GM08714 (cell line): ENCODE measurements around the gene MRC2.

Source experiments
- H3K4me3 ChIP-seq: fragments of 200-500 bp; sonication (Bioruptor generic); 2 replicates; pipeline ENCODE4 v1.5.1; 2014; ENCODE audit warnings: mild to moderate bottlenecking, low read length, inconsistent platforms
- ZNF274 ChIP-seq: IDR thresholded peaks from 2 replicates; pipeline ENCODE4 v1.6.1; 2012; ENCODE audit warnings: mild to moderate bottlenecking, low read depth, low read length

Gene MRC2

DNA sequence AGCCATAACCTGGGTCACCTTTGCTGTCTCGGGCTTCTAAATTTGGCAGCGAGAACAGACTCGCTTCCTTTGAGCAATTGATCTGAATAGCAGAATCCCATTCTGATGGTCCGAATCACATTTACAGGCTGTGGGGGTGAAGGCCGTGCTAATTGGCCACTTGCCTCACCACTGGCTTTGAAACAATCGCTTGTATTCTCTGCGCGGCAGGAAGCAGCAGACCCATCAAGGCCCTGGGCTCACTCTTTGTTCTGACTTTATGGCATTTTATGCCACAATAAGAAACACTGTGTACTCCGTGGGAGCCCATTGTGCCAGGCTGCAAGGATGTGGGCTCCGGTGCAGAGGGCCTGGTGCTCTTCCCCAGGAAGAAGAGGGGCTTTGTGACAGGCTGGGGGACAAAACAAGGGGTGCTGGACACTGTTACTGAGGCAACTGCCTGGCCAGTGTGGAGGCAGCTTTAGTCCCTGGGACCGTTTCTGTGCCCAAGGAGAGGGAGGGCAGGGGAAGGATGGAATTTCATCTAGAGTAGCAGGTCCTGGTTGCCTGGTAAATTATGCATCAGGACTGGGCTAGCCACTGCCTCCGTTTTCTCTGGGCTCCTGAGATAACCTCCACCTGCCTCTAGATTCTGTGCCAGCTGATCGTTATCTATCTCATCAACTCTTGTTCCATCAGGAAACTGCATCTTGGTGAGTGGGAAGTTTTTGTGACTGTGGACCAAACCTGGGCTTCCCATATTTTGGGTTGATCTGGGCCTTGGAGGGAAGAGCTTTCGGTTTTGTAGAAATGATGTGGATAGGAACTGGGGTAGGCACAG, 78.5 kb downstream of the MRC2 start:
- H3K4me3 ChIP-seq, result no peak overlapping the region
- no peak for TF ChIP-seq ZNF274

DNA sequence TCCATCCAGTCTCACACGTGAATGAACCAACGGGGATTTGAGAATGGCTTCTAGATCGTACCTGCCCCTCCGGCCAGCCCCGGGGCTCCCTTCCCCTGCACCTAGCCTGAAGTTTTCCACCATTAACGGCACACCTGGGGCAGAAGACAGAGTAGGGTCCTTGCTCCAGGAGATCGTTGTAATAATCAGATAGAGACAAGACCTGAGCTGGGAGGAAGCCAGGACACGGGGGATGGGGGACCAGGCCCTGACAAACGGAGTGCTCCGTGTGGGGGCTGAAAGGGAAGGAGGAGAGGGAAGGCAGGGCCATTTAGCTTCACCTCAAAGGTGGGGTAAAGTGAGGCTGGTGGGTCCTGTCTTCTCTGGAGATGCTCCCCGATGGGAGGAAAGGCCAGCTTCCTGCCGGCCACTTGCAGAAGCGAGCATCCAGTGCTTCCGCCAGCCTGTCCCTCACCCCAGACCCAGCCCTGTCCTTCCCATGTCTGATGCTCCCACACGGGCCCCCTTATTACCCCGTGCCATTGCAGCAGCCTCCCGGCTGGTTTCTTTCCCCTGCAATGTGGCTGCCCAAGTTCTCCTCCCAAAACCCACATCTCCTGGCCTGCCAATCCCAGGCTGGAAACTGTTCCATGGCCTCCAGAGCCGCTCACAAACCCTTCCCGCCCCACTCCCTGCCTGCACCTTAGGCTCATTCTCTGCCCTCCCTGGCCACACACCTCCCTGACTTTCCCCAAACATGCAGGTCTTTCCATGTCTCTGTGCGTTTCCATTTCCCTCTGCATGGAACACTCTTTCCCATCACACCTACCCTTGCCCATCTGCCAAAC, 79.3 kb downstream of the MRC2 start:
- no peak for TF ChIP-seq ZNF274
- H3K4me3 ChIP-seq, result no peak overlapping the region

DNA sequence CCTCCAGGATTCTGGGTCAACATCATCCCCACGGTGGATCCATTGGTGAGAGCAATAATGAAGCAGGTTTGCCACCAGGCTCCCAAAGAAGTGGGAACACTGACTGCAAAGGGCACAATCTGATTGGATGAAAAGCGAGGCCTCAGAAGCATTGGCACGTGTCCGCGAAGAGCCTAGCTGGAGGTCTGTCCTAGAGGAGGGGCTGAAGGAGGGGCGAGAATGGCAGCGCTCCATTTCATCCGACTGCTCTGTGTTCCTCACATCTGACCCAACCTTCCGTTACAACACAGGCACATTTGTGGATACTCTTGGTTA, 79.9 kb downstream of the MRC2 start:
- no peak overlapping the region for H3K4me3 ChIP-seq
- no peak for TF ChIP-seq ZNF274

DNA sequence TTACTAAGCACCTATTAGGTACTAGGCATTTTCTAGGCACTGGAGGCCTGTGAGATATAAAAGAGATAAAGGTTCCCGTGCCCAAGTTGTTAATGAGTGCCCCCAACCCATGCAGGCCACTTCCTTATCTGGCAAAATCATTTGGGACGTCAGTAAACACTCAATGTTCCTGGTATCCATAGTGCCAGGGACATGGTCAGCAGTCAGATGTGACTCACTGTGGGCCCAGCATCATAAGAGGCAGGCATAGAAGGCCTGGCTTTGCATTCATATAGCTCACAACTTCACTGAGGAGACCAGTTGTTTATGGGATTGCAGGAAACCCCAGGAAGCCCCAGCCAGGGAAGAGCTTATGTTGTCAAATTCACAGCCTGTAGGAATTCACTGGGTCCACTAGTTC, 81.1 kb downstream of the MRC2 start:
- H3K4me3 ChIP-seq, result no peak overlapping the region
- no peak for TF ChIP-seq ZNF274

DNA sequence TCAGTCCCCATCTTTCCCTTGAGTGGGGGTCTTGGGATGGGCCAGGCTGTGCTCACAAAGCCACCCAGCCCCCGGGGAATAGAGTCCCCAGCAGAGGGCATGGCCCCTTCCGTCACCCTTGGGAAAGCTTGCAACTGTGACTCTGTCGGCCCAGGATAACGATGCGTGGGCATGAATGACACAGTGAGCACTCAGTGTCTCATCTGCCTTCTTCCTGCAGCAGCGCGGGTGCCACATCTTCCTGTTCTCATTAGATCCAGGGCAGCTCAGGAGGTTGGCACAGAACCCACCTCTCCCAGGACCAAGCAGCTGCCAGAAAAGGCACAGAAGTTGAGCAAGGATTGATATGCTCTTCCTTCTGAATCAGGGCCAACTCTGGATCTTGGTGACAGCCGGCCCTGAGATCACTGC, 84.7 kb downstream of the MRC2 start:
- TF ChIP-seq ZNF274, result no peak
- no peak overlapping the region for H3K4me3 ChIP-seq

DNA sequence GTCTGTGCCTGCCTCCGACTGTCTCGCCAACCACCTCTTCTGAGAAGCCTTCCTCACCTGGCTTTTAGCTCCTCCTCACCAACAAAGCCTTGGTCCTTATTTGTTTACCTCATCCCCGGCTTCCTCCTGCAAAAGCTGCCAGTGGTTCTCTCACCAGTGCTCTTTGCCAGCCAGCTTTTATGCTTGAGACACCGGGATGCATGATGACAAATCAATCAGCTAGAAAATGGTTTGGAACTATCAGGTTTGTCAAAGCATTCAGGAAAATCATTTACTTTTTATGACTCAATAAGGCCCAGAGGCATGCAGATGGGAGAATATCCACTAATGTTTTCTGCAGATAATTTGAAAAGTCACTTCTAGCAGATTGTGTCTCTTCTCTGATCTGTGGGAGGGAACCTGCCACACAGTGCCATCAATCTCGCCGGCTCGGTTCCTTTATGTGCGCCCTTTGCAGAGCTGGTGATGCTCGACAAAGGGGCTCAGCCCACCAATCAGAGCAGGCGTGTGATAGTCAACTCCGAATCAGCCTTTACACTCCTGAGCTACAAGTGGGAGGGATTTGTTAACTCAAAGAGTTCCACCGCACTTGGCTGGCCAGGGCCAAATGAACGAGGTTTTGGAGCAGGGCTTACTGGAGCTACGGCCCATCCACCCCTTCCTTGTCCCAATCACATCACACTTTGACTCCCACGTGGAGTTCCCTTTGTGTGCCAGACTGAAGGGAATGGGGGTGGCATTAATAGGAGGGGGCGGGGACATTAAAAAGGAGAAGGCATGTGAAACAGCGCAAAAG, 85.8 kb downstream of the MRC2 start:
- no peak for TF ChIP-seq ZNF274
- H3K4me3 ChIP-seq, result no peak overlapping the region

DNA sequence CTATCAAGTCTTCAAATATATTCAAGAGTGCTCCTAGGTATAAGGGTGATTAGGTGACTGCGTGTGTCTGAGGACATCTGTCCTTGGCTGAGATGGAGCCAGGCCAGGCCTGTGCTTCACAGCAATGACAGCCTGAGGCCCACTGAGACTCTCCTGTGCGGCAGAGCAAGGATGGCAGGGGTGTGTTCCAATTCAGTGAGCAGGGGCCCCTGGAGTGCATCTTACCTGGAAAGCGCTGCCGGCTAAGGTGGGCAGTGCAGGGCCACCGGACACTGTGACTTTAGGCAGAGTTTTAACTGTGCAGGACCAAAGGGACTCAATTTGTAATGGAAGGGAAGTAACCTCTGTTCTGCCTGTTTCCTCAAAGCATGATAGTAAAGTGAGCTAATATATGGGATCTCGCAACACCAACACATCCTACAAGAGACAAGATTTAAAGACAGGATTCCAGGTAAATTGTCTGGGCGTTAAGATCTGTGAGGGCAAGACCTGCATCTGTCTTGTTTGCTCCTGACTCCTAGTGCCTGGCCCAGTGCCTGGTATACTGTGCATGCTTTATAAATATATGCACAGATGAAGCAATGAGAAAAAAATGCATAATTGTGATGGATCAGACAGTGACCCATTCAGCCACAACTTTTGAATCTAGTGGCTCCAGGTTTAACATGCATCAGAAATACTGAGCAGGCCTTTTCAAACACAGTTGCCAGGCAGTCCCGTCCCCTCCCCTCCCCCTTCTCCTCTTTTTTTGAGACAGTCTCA, 86.7 kb downstream of the MRC2 start:
- H3K4me3 ChIP-seq, result no peak overlapping the region
- no peak for TF ChIP-seq ZNF274

DNA sequence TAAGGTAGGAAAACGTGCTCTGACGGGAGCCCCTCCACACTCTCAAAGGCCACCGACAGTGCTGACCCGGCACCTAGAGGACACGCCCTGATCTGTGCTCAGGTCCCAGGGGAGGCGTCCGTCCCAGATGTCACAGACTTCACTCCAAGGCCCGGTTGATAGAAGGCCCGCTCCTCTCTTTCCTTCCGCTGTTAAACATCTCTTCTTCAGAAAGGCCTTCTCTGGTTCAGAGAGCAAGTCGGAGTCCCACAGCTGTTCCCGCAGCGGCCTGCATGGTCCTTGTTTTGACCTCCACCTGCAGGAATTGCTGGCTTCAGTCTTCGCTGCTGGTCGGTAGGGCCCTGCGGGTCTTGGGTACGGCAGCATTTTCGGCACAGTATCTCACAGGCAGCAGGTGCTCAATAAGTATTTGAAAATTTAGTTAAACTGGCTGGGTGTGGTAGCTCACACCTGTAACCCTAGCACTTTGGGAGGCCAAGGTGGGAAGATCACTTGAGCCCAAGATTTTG, 88.5 kb downstream of the MRC2 start:
- TF ChIP-seq ZNF274, result no peak
- H3K4me3 ChIP-seq, result no peak overlapping the region

DNA sequence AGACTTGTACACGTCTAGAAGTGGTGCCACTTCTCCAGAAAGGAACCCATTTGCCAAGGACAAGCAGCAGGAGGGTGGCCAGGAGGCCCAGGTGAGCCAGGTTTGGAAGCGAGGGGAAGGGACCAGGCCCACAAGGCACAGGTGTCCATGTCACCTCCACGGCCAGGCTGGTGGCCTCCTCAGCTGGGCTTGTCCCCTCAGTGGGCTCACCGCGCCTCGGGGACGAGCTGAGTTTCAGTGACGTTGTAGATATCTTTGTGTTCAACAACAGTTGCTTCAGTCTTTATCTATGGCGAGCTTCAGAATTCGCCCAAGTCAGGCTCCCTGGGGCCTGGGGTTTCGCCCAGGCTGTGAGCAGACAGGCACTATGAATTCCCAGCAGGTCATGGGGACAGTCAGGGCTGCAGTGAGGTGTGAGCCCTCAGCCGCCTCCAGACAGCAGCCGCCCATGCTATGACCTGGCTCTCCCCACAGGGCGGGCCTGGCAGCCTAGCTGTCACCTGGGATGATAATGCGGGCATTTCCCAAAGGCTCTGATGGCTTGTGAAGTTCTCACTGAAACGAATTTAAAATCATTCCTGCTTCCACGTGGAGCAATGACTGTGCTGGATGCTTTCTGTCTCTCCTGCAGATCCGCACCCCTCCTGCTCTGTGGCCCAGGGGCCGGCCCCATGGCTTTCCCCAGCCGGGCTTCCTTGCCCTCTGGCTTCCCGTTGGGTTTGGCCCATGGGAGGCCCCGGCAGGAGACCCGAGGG, 89.5 kb downstream of the MRC2 start:
- TF ChIP-seq ZNF274, result no peak
- no peak overlapping the region for H3K4me3 ChIP-seq

DNA sequence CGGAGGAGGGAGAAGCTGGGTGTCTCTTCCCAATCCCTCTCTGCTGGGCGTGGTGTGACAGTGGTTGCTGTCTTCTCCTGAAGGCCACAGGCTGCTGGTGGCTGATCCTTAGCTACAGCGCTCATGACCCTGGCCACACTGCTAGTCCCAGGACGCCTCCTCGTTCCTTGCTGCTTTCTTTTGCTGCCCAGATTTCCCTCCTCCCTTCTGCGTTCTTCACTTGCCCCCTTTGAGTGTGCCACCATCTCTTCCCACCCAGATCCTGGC, 90.1 kb downstream of the MRC2 start:
- no peak overlapping the region for H3K4me3 ChIP-seq
- no peak for TF ChIP-seq ZNF274

DNA sequence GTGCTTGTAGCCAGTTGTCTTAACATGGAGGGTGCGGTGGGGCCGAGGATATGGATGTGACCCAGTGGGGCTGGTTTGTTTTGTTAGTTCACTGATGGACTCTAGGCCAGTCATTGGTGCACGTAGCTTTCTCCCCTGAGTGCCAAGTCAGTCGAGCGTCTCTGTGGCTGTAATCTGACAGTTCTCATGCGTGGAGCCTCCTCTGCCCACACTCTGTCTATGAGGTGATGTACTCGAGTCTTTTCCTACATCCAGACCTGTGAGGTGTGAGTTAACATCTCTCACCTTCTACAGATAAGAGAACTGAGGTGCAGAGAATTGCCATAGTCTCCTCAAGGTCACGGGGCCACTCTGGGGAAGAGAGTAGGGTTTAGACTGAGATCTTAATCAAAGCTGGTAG, 90.4 kb downstream of the MRC2 start:
- no peak overlapping the region for H3K4me3 ChIP-seq
- TF ChIP-seq ZNF274, result no peak

DNA sequence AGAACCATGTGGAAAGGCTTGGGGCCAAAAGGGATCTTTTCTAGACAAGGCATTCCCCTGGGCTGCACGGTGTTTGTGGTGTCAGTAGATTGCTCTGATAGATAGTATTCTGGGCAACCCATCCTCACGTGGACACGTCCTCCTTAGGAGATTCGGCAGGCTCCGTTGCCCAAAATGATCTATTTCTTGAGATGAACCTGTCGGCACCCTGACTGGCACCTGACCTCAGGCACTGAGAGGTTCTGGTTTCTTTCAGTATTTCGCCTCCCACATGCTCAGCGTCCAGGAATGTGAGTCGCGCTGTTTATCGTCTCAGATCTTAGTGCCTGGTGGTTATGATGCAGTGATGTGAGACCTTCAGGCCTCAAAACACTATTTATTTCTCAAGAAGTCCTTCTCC, 91.0 kb downstream of the MRC2 start:
- H3K4me3 ChIP-seq, result no peak overlapping the region
- no peak for TF ChIP-seq ZNF274

DNA sequence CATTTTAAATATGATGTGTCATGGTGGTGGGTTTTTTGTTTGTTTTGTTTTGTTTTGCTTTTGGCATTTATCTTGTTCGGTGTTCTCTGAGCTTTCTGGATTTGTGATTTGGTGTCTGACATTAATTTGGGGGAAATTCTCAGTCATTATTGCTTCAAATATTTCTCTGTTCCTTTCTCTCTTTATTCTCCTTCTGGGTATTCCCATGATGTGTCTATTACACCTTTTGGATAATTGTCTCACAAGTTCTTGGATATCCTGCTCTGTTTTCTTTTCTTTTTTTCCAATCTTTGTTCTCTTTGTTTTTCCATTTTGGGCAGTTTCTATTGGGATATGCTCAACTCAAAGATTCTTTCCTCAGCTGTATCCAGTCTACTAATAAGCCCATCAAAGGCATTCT, 92.1 kb downstream of the MRC2 start:
- H3K4me3 ChIP-seq, result no peak overlapping the region
- no peak for TF ChIP-seq ZNF274
